DND-41 (cell line): ENCODE results near the gene FRK.

ENCODE experiments used
- CTCF ChIP-seq: IDR thresholded peaks from 2 replicates; pipeline ENCODE4 v1.5.1; 2012; ENCODE audit warnings: borderline replicate concordance, low read length, moderate library complexity, mild to moderate bottlenecking; ENCODE audit not compliant: poor library complexity, severe bottlenecking; ENCODE audit errors: extremely low read depth
- EZH2 ChIP-seq: IDR thresholded peaks from 3 replicates; pipeline ENCODE4 v1.6.1; 2012; ENCODE audit warnings: borderline replicate concordance, low read depth, mild to moderate bottlenecking, moderate library complexity, low read length, inconsistent platforms; ENCODE audit not compliant: severe bottlenecking

GRCh38 chr6:115969207-115969929, 91.3 kb downstream of the FRK start:
- TF ChIP-seq CTCF = no peak
- TF ChIP-seq EZH2 = no peak
